SK-N-SH (cell line): ENCODE measurements around the gene C2CD3. TPM values are rescaled to one million over a fixed set of nuclear protein-coding genes. Genes with fewer than 3 reads are reported as not detected.

Experiments used
- CTCF ChIA-PET: fragments of 300-600, 350-600 bp; formaldehyde crosslinking; extraction: SDS; loops from one replicate; lab custom pipeline; 2021; lab: Yijun Ruan, JAX
- POLR2A ChIA-PET: fragments of 350-600 bp; sonication (Branson Sonifier 250); formaldehyde crosslinking; extraction: SDS; loops from one replicate; lab custom pipeline; 2020; ENCODE audit warnings: antibody characterized with exemption, inconsistent platforms; lab: Yijun Ruan, JAX
- DNase-seq: peaks from one replicate; pipeline ENCODE4 v3.0.0; 2012
- H2AFZ ChIP-seq: fragments of 200-600 bp; sonication (generic); 2 replicates; pipeline ENCODE4 v1.8.1; 2016; ENCODE audit warnings: antibody characterized with exemption, mild to moderate bottlenecking, low read depth
- H3F3A ChIP-seq: fragments of 200-600 bp; sonication (generic); replicated peaks from 2 replicates; pipeline ENCODE3; 2016; ENCODE audit warnings: antibody characterized with exemption, mild to moderate bottlenecking; ENCODE audit not compliant: insufficient read depth
- H3K27ac ChIP-seq, 2 experiments: fragments of 200-500 bp in 1 of 2; fragments of 200-600 bp in 1 of 2; sonication (Bioruptor generic) in 1 of 2; sonication (generic), shearing (Covaris generic) in 1 of 2; 2 replicates each; pipeline versions ENCODE4 v1.5.1 to v1.6.1; 2014 to 2016; ENCODE audit warnings: low read depth in 2 of 2, inconsistent platforms in 1 of 2, low read length in 1 of 2, mild to moderate bottlenecking in 1 of 2, mixed read lengths in 1 of 2
- H3K27me3 ChIP-seq: fragments of 200-600 bp; sonication (generic), shearing (Covaris generic); 2 replicates; pipeline ENCODE4 v1.6.1; 2016; ENCODE audit warnings: mixed run types; ENCODE audit not compliant: insufficient read depth
- H3K36me3 ChIP-seq, 2 experiments: fragments of 200-500 bp in 1 of 2; fragments of 200-600 bp in 1 of 2; sonication (Bioruptor generic) in 1 of 2; sonication (generic) in 1 of 2; replicated peaks in 1 of 2; 2 replicates each; pipeline versions ENCODE3 to v1.5.1; 2014 to 2016; ENCODE audit warnings: low read length in 1 of 2, mild to moderate bottlenecking in 1 of 2; ENCODE audit not compliant: insufficient read depth in 2 of 2, control insufficient read depth in 1 of 2
- H3K4me1 ChIP-seq, 2 experiments: fragments of 200-500 bp in 1 of 2; fragments of 200-600 bp in 1 of 2; sonication (Bioruptor generic) in 1 of 2; sonication (generic), shearing (Covaris generic) in 1 of 2; 2 replicates each; pipeline versions ENCODE4 v1.5.1 to v1.6.1; 2014 to 2016; ENCODE audit warnings: low read depth in 1 of 2, low read length in 1 of 2, mixed run types in 1 of 2; ENCODE audit not compliant: insufficient read depth in 2 of 2, control insufficient read depth in 1 of 2
- H3K4me2 ChIP-seq: fragments of 200-600 bp; sonication (generic), shearing (Covaris generic); 2 replicates; pipeline ENCODE4 v1.6.1; 2017; ENCODE audit warnings: mixed run types
- H3K4me3 ChIP-seq, 2 experiments: fragments of 200-500 bp in 1 of 2; fragments of 200-600 bp in 1 of 2; sonication (Bioruptor generic) in 1 of 2; sonication (generic), shearing (Covaris generic) in 1 of 2; 2 replicates each; pipeline versions ENCODE4 v1.5.1 to v1.8.1; 2014 to 2016; ENCODE audit warnings: low read depth in 2 of 2, inconsistent platforms in 1 of 2, low read length in 1 of 2, mild to moderate bottlenecking in 1 of 2, mixed read lengths in 1 of 2, moderate library complexity in 1 of 2
- H3K79me2 ChIP-seq: fragments of 200-600 bp; sonication (generic); 2 replicates; pipeline ENCODE4 v1.8.1; 2017; ENCODE audit warnings: mild to moderate bottlenecking; ENCODE audit not compliant: insufficient read depth
- H3K9ac ChIP-seq: fragments of 200-600 bp; sonication (generic); 2 replicates; pipeline ENCODE4 v1.6.1; 2017; ENCODE audit warnings: mixed run types
- H3K9me2 ChIP-seq: fragments of 200-600 bp; sonication (generic); 2 replicates; pipeline ENCODE4 v1.6.1; 2017; ENCODE audit warnings: mixed run types
- H3K9me3 ChIP-seq: fragments of 200-600 bp; sonication (generic); 2 replicates; pipeline ENCODE4 v1.6.1; 2017; ENCODE audit warnings: mixed run types, mild to moderate bottlenecking, moderate library complexity
- H4K20me1 ChIP-seq: fragments of 200-600 bp; sonication (generic); 2 replicates; pipeline ENCODE4 v1.6.1; 2017; ENCODE audit warnings: mild to moderate bottlenecking, mixed run types; ENCODE audit not compliant: insufficient read depth
- ELF1 ChIP-seq: IDR thresholded peaks from 2 replicates; pipeline ENCODE4 v1.4.0; 2012
- FOXM1 ChIP-seq: IDR thresholded peaks from 2 replicates; pipeline ENCODE4 v1.4.0; 2012; ENCODE audit warnings: low read depth, mild to moderate bottlenecking
- GABPA ChIP-seq: IDR thresholded peaks from 2 replicates; pipeline ENCODE4 v1.4.0; 2012; ENCODE audit warnings: low read depth, mild to moderate bottlenecking
- MXI1 ChIP-seq: IDR thresholded peaks from 2 replicates; pipeline ENCODE4 v1.6.1; 2012; ENCODE audit warnings: mild to moderate bottlenecking, low read depth, low read length, improper control_type of control experiment
- NRF1 ChIP-seq: IDR thresholded peaks from 2 replicates; pipeline ENCODE4 v1.6.1; 2012; ENCODE audit warnings: low read depth, mild to moderate bottlenecking, low read length
- RAD21 ChIP-seq: IDR thresholded peaks from 2 replicates; pipeline ENCODE4 v1.6.1; 2012; ENCODE audit warnings: mild to moderate bottlenecking, low read length
- RCOR1 ChIP-seq: fragments of 150-350 bp; IDR thresholded peaks from 2 replicates; pipeline ENCODE4 v1.6.1; 2017; ENCODE audit warnings: antibody characterized with exemption, low read length
- TAF1 ChIP-seq: IDR thresholded peaks from 2 replicates; pipeline ENCODE4 v1.6.1; 2012; ENCODE audit warnings: low read depth, mild to moderate bottlenecking, low read length, moderate library complexity, borderline replicate concordance
- YY1 ChIP-seq: IDR thresholded peaks from 2 replicates; pipeline ENCODE4 v1.4.0; 2012; ENCODE audit warnings: low read depth, mild to moderate bottlenecking
- WGBS: methylation state at CpG from one replicate; pipeline ENCODE4 v1.1.6; 2017; ENCODE audit warnings: low lambda C conversion rate; 5-methylcytosine and 5-hydroxymethylcytosine counted together
- polyA plus RNA-seq, 3 experiments: library from polyadenylated mRNA; depleted of rRNA; stranded (reverse); fragments of >200 nt; gene quantifications; 2 replicates each; pipeline ENCODE4 v1.2.3, GENCODE V29; 2012
- TF ChIP-seq, protein P1 (sequence below): fragments of 150-350 bp; IDR thresholded peaks from 2 replicates; pipeline ENCODE4 v1.6.1; 2016; ENCODE audit warnings: mild to moderate bottlenecking, low read depth, low read length
- TF ChIP-seq, protein P2 (sequence below): IDR thresholded peaks from 2 replicates; pipeline ENCODE4 v1.4.0; 2012; ENCODE audit warnings: low read depth
- TF ChIP-seq, protein P3 (sequence below): IDR thresholded peaks from 2 replicates; pipeline ENCODE4 v1.4.0; 2012; ENCODE audit warnings: low read depth, borderline replicate concordance
- TF ChIP-seq, protein P4 (sequence below): fragments of 150-350 bp; IDR thresholded peaks from 2 replicates; pipeline ENCODE4 v1.6.1; 2017; ENCODE audit warnings: antibody characterized with exemption, low read length, low read depth, borderline replicate concordance

Gene C2CD3
- polyA plus RNA-seq, 1 of the 3 experiments (the other 2 are of a cell fraction) = 7.0 TPM

DNA sequence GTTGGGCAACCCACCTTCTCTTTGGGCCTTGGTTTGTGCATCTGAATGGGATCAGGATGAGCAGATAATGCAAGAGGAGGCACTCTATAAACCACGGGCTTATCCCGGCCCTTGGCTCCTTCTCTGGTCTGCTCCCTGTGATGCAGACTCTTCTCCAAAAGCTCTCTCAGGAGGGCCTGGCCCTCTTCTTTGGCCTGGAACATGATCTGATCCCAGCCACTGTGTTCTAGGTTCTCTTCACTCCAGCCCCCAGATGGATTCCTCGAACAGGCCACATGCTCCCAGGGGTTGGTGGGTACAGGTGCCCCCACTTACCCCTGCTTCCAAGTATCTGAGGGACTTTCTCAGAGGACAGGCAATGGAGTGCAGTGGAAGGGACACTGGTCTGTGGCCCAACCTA lies 153.2 kb downstream of the C2CD3 start:
- POLR2A ChIA-PET = no interaction called here

DNA sequence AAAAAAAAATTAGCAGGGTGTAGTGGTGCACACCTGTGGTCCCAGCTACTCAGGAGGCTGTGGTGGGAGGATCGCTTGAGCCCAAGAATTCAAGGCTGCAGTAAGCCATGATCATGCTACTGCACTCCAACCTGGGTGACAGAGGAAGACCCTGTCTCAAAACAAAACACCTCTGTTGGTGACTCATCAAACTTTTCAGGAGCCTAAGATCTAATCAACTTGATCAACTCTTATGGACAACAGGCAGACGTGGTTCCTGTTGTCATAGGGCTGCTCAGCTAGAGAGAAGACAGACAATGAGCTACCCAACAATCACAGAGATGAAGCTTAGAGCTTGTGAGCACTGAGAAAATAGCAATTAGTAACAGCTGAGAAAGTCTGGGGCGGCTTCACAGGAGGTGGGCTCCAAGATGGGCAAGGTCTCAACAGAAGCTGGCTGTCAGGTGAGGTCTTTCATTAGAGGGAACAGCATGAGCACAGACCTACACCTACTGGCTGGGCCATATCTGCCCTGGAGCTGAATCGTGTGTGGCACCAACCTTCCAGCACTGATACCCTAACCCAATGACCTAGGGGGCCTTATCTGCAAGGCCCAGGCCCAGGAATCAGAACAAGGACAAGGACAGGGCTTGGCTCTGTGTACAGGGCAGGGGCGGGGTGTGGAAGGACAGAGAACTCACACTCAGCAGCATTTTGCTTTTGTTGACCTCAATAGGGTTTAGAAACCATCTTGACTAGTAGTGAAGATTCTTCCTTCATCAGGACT lies 154.7 kb downstream of the C2CD3 start:
- Histone ChIP-seq H4K20me1 (no peaks in the 10 kb centered on the region), H3K9me3 (no peaks in the 10 kb centered on the region), H3K9me2 (no peaks in the 10 kb centered on the region), H2AFZ (no peak overlapping the region), H3K4me2 (no peak overlapping the region), H3K9ac (no peak overlapping the region), H3K27ac (no peak overlapping the region), H3K36me3 (peaks cover 10 to 51% of the 10 kb centered on the region in 2 experiments)
- POLR2A ChIA-PET = no interaction called here
- no peak for TF ChIP-seq RCOR1
- TF ChIP-seq, protein P1, sequence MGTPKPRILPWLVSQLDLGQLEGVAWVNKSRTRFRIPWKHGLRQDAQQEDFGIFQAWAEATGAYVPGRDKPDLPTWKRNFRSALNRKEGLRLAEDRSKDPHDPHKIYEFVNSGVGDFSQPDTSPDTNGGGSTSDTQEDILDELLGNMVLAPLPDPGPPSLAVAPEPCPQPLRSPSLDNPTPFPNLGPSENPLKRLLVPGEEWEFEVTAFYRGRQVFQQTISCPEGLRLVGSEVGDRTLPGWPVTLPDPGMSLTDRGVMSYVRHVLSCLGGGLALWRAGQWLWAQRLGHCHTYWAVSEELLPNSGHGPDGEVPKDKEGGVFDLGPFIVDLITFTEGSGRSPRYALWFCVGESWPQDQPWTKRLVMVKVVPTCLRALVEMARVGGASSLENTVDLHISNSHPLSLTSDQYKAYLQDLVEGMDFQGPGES = no peak
- TF ChIP-seq, all 33 proteins: peak for 0
- no peak for DNase-seq
- Histone ChIP-seq H3K4me1 (no peaks in the 10 kb centered on the region), H3K4me3 (no peak overlapping the region), H3K79me2 (no peaks in the 10 kb centered on the region), H3K27me3 (no peaks in the 10 kb centered on the region), H3F3A (no peaks in the 10 kb centered on the region)
- CTCF ChIA-PET = no interaction called here
- 94% methylated on average over 4 of the region's 5 CpGs for WGBS

More for the DNA sequence above, 153.2 kb downstream of the C2CD3 start:
- Histone ChIP-seq H2AFZ (no peak overlapping the region), H3K27me3 (no peaks in the 10 kb centered on the region), H3K79me2 (no peaks in the 10 kb centered on the region), H3K9ac (no peak overlapping the region), H3K4me1 (no peaks in the 10 kb centered on the region), H4K20me1 (no peaks in the 10 kb centered on the region), H3K9me2 (no peaks in the 10 kb centered on the region), H3K36me3 (peaks cover 10 to 49% of the 10 kb centered on the region in 2 experiments), H3K27ac (no peak overlapping the region), H3K4me2 (no peak overlapping the region), H3K9me3 (no peaks in the 10 kb centered on the region), H3F3A (no peaks in the 10 kb centered on the region), H3K4me3 (no peak overlapping the region)
- TF ChIP-seq RAD21 = no peak
- TF ChIP-seq, protein P2, sequence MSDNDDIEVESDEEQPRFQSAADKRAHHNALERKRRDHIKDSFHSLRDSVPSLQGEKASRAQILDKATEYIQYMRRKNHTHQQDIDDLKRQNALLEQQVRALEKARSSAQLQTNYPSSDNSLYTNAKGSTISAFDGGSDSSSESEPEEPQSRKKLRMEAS = no peak
- TF ChIP-seq GABPA = no peak
- no peak for TF ChIP-seq NRF1
- no peak for TF ChIP-seq YY1
- no peak for TF ChIP-seq TAF1
- TF ChIP-seq ELF1 = no peak
- no peak for TF ChIP-seq MXI1
- TF ChIP-seq, protein P3, sequence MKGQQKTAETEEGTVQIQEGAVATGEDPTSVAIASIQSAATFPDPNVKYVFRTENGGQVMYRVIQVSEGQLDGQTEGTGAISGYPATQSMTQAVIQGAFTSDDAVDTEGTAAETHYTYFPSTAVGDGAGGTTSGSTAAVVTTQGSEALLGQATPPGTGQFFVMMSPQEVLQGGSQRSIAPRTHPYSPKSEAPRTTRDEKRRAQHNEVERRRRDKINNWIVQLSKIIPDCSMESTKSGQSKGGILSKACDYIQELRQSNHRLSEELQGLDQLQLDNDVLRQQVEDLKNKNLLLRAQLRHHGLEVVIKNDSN = no peak
- no peak for TF ChIP-seq FOXM1
- TF ChIP-seq, protein P4, sequence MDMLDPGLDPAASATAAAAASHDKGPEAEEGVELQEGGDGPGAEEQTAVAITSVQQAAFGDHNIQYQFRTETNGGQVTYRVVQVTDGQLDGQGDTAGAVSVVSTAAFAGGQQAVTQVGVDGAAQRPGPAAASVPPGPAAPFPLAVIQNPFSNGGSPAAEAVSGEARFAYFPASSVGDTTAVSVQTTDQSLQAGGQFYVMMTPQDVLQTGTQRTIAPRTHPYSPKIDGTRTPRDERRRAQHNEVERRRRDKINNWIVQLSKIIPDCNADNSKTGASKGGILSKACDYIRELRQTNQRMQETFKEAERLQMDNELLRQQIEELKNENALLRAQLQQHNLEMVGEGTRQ = no peak
- no peak for DNase-seq
- CTCF ChIA-PET = no interaction called here
- 94% methylated on average over 2 of the region's 3 CpGs for WGBS
